Measurements from ENCODE around the gene LRRC37A3.

Gene LRRC37A3

DNA sequence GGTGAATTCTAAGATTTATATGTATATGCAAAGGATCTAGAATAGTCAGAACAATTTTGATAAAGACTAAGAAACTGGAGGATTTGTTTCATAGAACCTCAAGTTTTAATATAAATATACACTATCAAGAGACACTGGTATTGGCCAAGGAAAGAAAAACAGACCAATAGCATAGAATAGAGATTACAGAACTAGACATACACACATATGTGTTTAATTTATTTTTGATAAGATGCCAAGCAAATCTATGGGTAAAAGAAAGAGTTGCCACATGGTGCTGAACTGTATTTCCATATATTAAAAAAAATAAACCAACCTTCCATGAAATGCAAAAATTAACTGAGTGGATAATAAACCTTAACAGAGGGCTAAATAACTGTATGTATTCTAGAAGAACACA is 27.9 kb upstream of the LRRC37A3 start:
- H3K9ac ChIP-seq (ENCODE audit: low read length), result no peak overlapping the region
- H3K27me3 ChIP-seq (replicated peaks; ENCODE audit: insufficient read depth, low read length), result no peaks in the 10 kb centered on the region
- no peak for DNase-seq
- H3K4me3 ChIP-seq (ENCODE audit: low read length), result no peak overlapping the region
- H3K36me3 ChIP-seq (replicated peaks; ENCODE audit: insufficient read depth, low read length), result no peaks in the 10 kb centered on the region
- TF ChIP-seq, protein P1, sequence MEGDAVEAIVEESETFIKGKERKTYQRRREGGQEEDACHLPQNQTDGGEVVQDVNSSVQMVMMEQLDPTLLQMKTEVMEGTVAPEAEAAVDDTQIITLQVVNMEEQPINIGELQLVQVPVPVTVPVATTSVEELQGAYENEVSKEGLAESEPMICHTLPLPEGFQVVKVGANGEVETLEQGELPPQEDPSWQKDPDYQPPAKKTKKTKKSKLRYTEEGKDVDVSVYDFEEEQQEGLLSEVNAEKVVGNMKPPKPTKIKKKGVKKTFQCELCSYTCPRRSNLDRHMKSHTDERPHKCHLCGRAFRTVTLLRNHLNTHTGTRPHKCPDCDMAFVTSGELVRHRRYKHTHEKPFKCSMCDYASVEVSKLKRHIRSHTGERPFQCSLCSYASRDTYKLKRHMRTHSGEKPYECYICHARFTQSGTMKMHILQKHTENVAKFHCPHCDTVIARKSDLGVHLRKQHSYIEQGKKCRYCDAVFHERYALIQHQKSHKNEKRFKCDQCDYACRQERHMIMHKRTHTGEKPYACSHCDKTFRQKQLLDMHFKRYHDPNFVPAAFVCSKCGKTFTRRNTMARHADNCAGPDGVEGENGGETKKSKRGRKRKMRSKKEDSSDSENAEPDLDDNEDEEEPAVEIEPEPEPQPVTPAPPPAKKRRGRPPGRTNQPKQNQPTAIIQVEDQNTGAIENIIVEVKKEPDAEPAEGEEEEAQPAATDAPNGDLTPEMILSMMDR (IDR thresholded peaks at IDR 0.05; ENCODE audit: low read length), result no peak
- TF ChIP-seq EZH2phosphoT487 (IDR thresholded peaks at IDR 0.05; ENCODE audit: low read length) (no peak), EZH2 (optimal IDR thresholded peaks at IDR 0.05; ENCODE audit: low read depth, low read length) (no peak)
- no peak overlapping the region for H2AFZ ChIP-seq (ENCODE audit: low read length)
- H4K20me1 ChIP-seq (ENCODE audit: insufficient read depth, low read length), result no peaks in the 10 kb centered on the region
- no peaks in the 10 kb centered on the region for H3K4me1 ChIP-seq (ENCODE audit: low read length)
- no peaks in the 10 kb centered on the region for H3K79me2 ChIP-seq (ENCODE audit: low read length)
- no peaks in the 10 kb centered on the region for H3K9me2 ChIP-seq (replicated peaks; ENCODE audit: insufficient read depth, low read length)
- no peaks in the 10 kb centered on the region for H3F3A ChIP-seq (ENCODE audit: insufficient read depth, low read length)
- H3K4me2 ChIP-seq (ENCODE audit: low read depth, low read length), result no peak overlapping the region
- H3K9me3 ChIP-seq (replicated peaks; ENCODE audit: insufficient read depth, low read length), result no peaks in the 10 kb centered on the region
- no peak overlapping the region for H3K27ac ChIP-seq (ENCODE audit: low read length)

DNA sequence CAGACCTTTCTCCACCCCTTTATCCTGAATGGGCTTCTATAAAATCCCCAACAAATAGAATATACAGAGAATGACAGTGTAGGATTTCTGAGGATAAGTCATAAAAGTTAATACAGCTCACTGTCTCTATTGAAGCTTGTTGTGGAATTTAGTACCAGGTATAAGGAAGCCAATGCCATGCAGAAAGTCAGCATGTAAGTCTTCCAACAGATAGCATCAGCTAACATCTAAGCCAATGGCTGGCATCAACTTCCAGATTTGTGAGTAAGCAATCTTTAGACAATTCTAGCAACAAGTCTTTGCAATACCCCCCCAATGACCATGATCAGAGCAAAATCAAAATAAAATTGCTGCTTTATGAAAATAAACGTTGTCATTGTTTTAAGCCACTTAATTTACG is 22.5 kb upstream of the LRRC37A3 start:
- no peak overlapping the region for H2AFZ ChIP-seq (ENCODE audit: low read length)
- H3K9me3 ChIP-seq (replicated peaks; ENCODE audit: insufficient read depth, low read length), result no peaks in the 10 kb centered on the region
- H3K9me2 ChIP-seq (replicated peaks; ENCODE audit: insufficient read depth, low read length), result no peaks in the 10 kb centered on the region
- TF ChIP-seq, protein P1 (IDR thresholded peaks at IDR 0.05; ENCODE audit: low read length), result no peak
- TF ChIP-seq EZH2 (optimal IDR thresholded peaks at IDR 0.05; ENCODE audit: low read depth, low read length), result no peak
- TF ChIP-seq EZH2phosphoT487 (IDR thresholded peaks at IDR 0.05; ENCODE audit: low read length), result no peak
- no peak overlapping the region for H3K27ac ChIP-seq (ENCODE audit: low read length)
- no peaks in the 10 kb centered on the region for H3K36me3 ChIP-seq (replicated peaks; ENCODE audit: insufficient read depth, low read length)
- peaks cover 6% of the 10 kb centered on the region; the same call in 1 of the 2 replicates for H3K4me1 ChIP-seq (ENCODE audit: low read length)
- H3F3A ChIP-seq (ENCODE audit: insufficient read depth, low read length), result no peaks in the 10 kb centered on the region
- no peaks in the 10 kb centered on the region for H4K20me1 ChIP-seq (ENCODE audit: insufficient read depth, low read length)
- H3K9ac ChIP-seq (ENCODE audit: low read length), result no peak overlapping the region
- no peaks in the 10 kb centered on the region for H3K27me3 ChIP-seq (replicated peaks; ENCODE audit: insufficient read depth, low read length)
- H3K79me2 ChIP-seq (ENCODE audit: low read length), result no peaks in the 10 kb centered on the region
- no peak overlapping the region for H3K4me3 ChIP-seq (ENCODE audit: low read length)
- DNase-seq, result no peak
- no peak overlapping the region for H3K4me2 ChIP-seq (ENCODE audit: low read depth, low read length)

DNA sequence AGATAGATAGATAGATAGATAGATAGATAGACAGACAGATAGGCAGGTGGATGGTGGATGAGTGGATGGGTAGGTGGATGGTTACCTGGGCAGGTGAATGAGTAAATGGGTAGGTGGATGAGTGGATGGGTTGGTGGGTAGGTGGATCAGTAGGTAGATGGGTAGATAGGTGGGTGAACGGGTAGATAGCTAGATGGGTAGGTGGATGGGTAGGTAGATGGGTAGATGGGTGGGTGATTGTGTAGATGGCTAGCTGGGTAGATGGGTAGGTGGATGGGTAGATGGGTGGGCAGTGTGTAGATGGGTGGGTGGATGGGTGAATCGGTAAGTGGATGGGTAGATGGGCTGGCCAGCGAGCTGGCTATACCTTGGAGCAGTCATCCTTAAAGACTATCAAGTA is 21.8 kb upstream of the LRRC37A3 start:
- H3K9ac ChIP-seq (ENCODE audit: low read length), result no peak overlapping the region
- H3K4me1 ChIP-seq (ENCODE audit: low read length), result peaks cover 6% of the 10 kb centered on the region; the same call in 1 of the 2 replicates
- H3K27me3 ChIP-seq (replicated peaks; ENCODE audit: insufficient read depth, low read length), result no peaks in the 10 kb centered on the region
- H3K4me3 ChIP-seq (ENCODE audit: low read length), result no peak overlapping the region
- no peak overlapping the region for H3K4me2 ChIP-seq (ENCODE audit: low read depth, low read length)
- H2AFZ ChIP-seq (ENCODE audit: low read length), result no peak overlapping the region
- no peaks in the 10 kb centered on the region for H3K9me2 ChIP-seq (replicated peaks; ENCODE audit: insufficient read depth, low read length)
- no peaks in the 10 kb centered on the region for H3F3A ChIP-seq (ENCODE audit: insufficient read depth, low read length)
- H3K36me3 ChIP-seq (replicated peaks; ENCODE audit: insufficient read depth, low read length), result no peaks in the 10 kb centered on the region
- no peaks in the 10 kb centered on the region for H4K20me1 ChIP-seq (ENCODE audit: insufficient read depth, low read length)
- no peaks in the 10 kb centered on the region for H3K9me3 ChIP-seq (replicated peaks; ENCODE audit: insufficient read depth, low read length)
- H3K27ac ChIP-seq (ENCODE audit: low read length), result no peak overlapping the region
- H3K79me2 ChIP-seq (ENCODE audit: low read length), result no peaks in the 10 kb centered on the region
- TF ChIP-seq, protein P1 (IDR thresholded peaks at IDR 0.05; ENCODE audit: low read length), result no peak
- TF ChIP-seq EZH2 (optimal IDR thresholded peaks at IDR 0.05; ENCODE audit: low read depth, low read length), result no peak
- TF ChIP-seq EZH2phosphoT487 (IDR thresholded peaks at IDR 0.05; ENCODE audit: low read length), result no peak
- no peak for DNase-seq

Data from MM.1S (cell line).